Smooth muscle cell (in vitro differentiated cells): Measurements from ENCODE around the gene FBXO9. TPM values are rescaled to one million over a fixed set of nuclear protein-coding genes. Genes with fewer than 3 reads are reported as not detected.

Experiments used
- DNase-seq: peaks from one replicate; lab custom pipeline; 2025; ENCODE audit not compliant: unreplicated experiment; lab: John Stamatoyannopoulos, UW
- H2AFZ ChIP-seq: fragments of 200-600 bp; sonication (generic); 2 replicates; pipeline ENCODE4 v1.6.0; 2016; ENCODE audit warnings: antibody characterized with exemption, low read depth, mild to moderate bottlenecking
- H3F3A ChIP-seq: fragments of 200-600 bp; sonication (generic); 2 replicates; pipeline ENCODE4 v1.6.0; 2017; ENCODE audit warnings: antibody characterized with exemption, low read depth
- H3K27ac ChIP-seq: fragments of 200-600 bp; sonication (generic); 2 replicates; pipeline ENCODE4 v1.5.1; 2016; ENCODE audit warnings: low read depth, mild to moderate bottlenecking
- H3K27me3 ChIP-seq: fragments of 200-600 bp; sonication (generic); 2 replicates; pipeline ENCODE4 v1.6.1; 2016; ENCODE audit warnings: low read depth, mild to moderate bottlenecking
- H3K36me3 ChIP-seq: fragments of 200-600 bp; sonication (generic); 2 replicates; pipeline ENCODE4 v1.5.1; 2016; ENCODE audit warnings: low read depth
- H3K4me1 ChIP-seq: fragments of 200-600 bp; sonication (generic); 2 replicates; pipeline ENCODE4 v1.5.1; 2016; ENCODE audit warnings: low read depth
- H3K4me2 ChIP-seq: fragments of 200-600 bp; sonication (generic); 2 replicates; pipeline ENCODE4 v1.6.0; 2016; ENCODE audit warnings: mild to moderate bottlenecking
- H3K4me3 ChIP-seq: fragments of 200-600 bp; sonication (generic); 2 replicates; pipeline ENCODE4 v1.5.1; 2016; ENCODE audit warnings: mild to moderate bottlenecking
- H3K79me2 ChIP-seq: fragments of 200-600 bp; sonication (generic); 2 replicates; pipeline ENCODE4 v1.6.0; 2016; ENCODE audit warnings: low read depth, mild to moderate bottlenecking
- H3K9ac ChIP-seq: fragments of 200-600 bp; sonication (generic); 2 replicates; pipeline ENCODE4 v1.6.0; 2016; ENCODE audit warnings: low read depth
- H3K9me3 ChIP-seq: fragments of 200-600 bp; sonication (generic); replicated peaks from 2 replicates; pipeline ENCODE4 v1.5.1; 2016; ENCODE audit warnings: low read depth
- H4K20me1 ChIP-seq: fragments of 200-600 bp; sonication (generic); 2 replicates; pipeline ENCODE4 v1.6.0; 2016; ENCODE audit warnings: low read depth
- WGBS: methylation state at CpG from one replicate; pipeline ENCODE4 v1.1.7; 2016; ENCODE audit warnings: low lambda C conversion rate; 5-methylcytosine and 5-hydroxymethylcytosine counted together
- polyA plus RNA-seq: library from polyadenylated mRNA; unstranded; fragments of >200 nt; fragmentation: Nextera tagmentation; extraction: Ambion mirVana; gene quantifications from 2 replicates; pipeline ENCODE4 v1.2.1, GENCODE V29; 2016
- total RNA-seq: library from RNA; depleted of rRNA; stranded (reverse); fragments of >200 nt; gene quantifications from 2 replicates; pipeline ENCODE4 v1.2.3, GENCODE V29; 2014
- TF ChIP-seq, protein P1 (sequence below): fragments of 200-600 bp; sonication (generic); IDR thresholded peaks from 2 replicates; pipeline ENCODE4 v1.5.1; 2017; ENCODE audit warnings: borderline replicate concordance, mild to moderate bottlenecking, antibody characterized with exemption; ENCODE audit not compliant: insufficient read depth, poor library complexity, severe bottlenecking

FBXO9 gene
- total and polyA plus RNA-seq, 2 experiments from 2014 or later: 25.5 to 55.1 TPM

DNA sequence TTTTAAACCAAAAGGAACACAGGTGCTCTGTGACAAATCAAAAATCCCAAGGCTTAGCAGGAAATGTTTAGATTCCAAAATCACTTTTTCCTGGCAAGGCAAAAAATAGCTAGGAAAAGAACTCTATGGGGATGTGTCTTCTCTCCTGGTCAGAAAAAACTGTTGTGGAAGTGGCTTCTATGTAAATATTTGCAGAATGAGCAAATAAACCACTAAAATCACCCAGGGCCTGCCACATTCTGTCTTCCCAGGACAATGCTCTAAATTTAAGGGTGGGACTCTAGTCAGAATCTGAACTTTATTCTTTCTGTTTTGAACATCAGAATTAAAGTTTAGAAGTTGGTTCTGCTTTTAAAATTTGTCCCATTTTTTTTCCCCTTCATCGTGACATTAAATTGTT, 54.1 kb downstream of the FBXO9 start:
- TF ChIP-seq, protein P1, sequence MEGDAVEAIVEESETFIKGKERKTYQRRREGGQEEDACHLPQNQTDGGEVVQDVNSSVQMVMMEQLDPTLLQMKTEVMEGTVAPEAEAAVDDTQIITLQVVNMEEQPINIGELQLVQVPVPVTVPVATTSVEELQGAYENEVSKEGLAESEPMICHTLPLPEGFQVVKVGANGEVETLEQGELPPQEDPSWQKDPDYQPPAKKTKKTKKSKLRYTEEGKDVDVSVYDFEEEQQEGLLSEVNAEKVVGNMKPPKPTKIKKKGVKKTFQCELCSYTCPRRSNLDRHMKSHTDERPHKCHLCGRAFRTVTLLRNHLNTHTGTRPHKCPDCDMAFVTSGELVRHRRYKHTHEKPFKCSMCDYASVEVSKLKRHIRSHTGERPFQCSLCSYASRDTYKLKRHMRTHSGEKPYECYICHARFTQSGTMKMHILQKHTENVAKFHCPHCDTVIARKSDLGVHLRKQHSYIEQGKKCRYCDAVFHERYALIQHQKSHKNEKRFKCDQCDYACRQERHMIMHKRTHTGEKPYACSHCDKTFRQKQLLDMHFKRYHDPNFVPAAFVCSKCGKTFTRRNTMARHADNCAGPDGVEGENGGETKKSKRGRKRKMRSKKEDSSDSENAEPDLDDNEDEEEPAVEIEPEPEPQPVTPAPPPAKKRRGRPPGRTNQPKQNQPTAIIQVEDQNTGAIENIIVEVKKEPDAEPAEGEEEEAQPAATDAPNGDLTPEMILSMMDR: no peak
- H3K27me3 ChIP-seq: no peaks in the 10 kb centered on the region
- H3K27ac ChIP-seq: peak overlapping the region; percentile 97
- no peaks in the 10 kb centered on the region for H4K20me1 ChIP-seq
- H2AFZ ChIP-seq: no peak overlapping the region
- H3K4me1 ChIP-seq: peaks cover 15% of the 10 kb centered on the region
- peak overlapping the region; percentile 90 for H3K9ac ChIP-seq
- no peaks in the 10 kb centered on the region for H3K36me3 ChIP-seq
- no peaks in the 10 kb centered on the region for H3K9me3 ChIP-seq
- H3K4me3 ChIP-seq: no peak overlapping the region
- H3K4me2 ChIP-seq: peak overlapping the region; percentile 67
- no peaks in the 10 kb centered on the region for H3F3A ChIP-seq
- no peaks in the 10 kb centered on the region for H3K79me2 ChIP-seq
- no peak for DNase-seq
- 85% methylated on average over 1 of the region's 1 CpG for WGBS

- peak overlapping the region; percentile 67 for H3K4me2 ChIP-seq
- H3K27ac ChIP-seq: peak overlapping the region; percentile 97
- WGBS: 1% methylated on average over 4 of the region's 4 CpGs
- no peaks in the 10 kb centered on the region for H3K79me2 ChIP-seq
- TF ChIP-seq, protein P1: no peak
- H3F3A ChIP-seq: no peaks in the 10 kb centered on the region
- no peak overlapping the region for H2AFZ ChIP-seq
- DNase-seq: peak; percentile 17
- peak overlapping the region; percentile 90 for H3K9ac ChIP-seq
- H4K20me1 ChIP-seq: no peaks in the 10 kb centered on the region
- H3K27me3 ChIP-seq: no peaks in the 10 kb centered on the region
- no peaks in the 10 kb centered on the region for H3K9me3 ChIP-seq
- peaks cover 15% of the 10 kb centered on the region for H3K4me1 ChIP-seq
- no peak overlapping the region for H3K4me3 ChIP-seq
- no peaks in the 10 kb centered on the region for H3K36me3 ChIP-seq
Measured at GRCh38 chr6:53119772-53120409, 54.7 kb downstream of the FBXO9 start.

DNA sequence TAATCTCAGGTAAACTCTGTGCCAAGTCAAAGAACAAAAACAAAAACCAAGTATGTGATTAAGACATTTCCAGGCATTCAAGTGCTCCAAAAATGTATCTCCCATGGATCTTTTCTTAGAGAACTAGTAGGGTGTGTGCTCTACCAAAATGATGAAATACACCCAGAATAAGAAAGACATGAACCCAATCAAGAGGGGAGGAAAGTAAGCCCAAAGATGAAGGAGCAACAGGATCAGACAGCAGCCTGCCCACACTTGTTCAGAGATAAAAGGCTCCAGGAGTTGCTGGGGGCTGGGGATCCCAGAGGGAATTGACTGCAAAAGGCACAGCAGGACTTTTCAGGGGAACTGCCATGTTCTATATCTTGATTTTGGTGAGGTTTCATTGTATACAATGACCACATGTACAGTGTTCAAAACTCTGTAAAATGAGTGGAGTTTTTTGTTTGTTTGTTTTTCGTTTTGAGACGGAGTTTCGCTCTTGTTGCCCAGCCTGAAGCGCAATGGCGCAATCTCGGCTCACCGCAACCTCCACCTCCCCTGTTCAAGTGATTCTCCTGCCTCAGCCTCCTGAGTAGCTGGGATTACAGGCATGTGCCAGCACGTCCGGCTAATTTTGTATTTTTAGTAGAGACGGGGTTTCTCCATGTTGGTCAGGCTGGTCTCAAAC, 59.1 kb downstream of the FBXO9 start:
- Histone ChIP-seq H3K9ac (no peak overlapping the region), H3K4me2 (no peak overlapping the region), H3K27me3 (no peaks in the 10 kb centered on the region), H3K4me3 (no peak overlapping the region), H3K4me1 (peaks cover 12% of the 10 kb centered on the region), H3K36me3 (no peaks in the 10 kb centered on the region), H3K27ac (no peak overlapping the region), H3F3A (no peaks in the 10 kb centered on the region), H4K20me1 (no peaks in the 10 kb centered on the region), H2AFZ (no peak overlapping the region), H3K79me2 (no peaks in the 10 kb centered on the region), H3K9me3 (no peaks in the 10 kb centered on the region)
- TF ChIP-seq, protein P1: no peak
- no peak for DNase-seq
- 92% methylated on average over 10 of the region's 10 CpGs for WGBS
